ENCODE data around the gene MUC13.

GRCh38 chr3:124938896-124939295 lies 4.3 kb upstream of the MUC13 start:
- no peak for TF ChIP-seq CTCF (IDR thresholded peaks at IDR 0.05)
- no peak for TF ChIP-seq POLR2AphosphoS5 (IDR thresholded peaks at IDR 0.05)
- no peak for TF ChIP-seq POLR2A (IDR thresholded peaks at IDR 0.05; ENCODE audit: low read depth)
- TF ChIP-seq EP300 (IDR thresholded peaks at IDR 0.05): no peak

All from esophagus muscularis mucosa (tissue), 4 donors.